ENCODE measurements around the gene PRR19.

PRR19 gene

GRCh38 chr19:42350417-42350816, 48.5 kb downstream of the PRR19 start:
- no peak for DNase-seq (ENCODE audit: low read depth)

- DNase-seq (ENCODE audit: low read depth): no peak
Observed at GRCh38 chr19:42351079-42351735, 49.3 kb downstream of the PRR19 start.

GRCh38 chr19:42352301-42353259, 50.6 kb downstream of the PRR19 start:
- no peak for DNase-seq (ENCODE audit: low read depth)

- DNase-seq (ENCODE audit: low read depth): no peak
Observed at GRCh38 chr19:42353341-42354015, 51.5 kb downstream of the PRR19 start.

GRCh38 chr19:42355896-42356295, 54.0 kb downstream of the PRR19 start:
- DNase-seq (ENCODE audit: low read depth): no peak

GRCh38 chr19:42356686-42357085, 54.8 kb downstream of the PRR19 start:
- DNase-seq (ENCODE audit: low read depth): no peak

GRCh38 chr19:42357290-42357689, 55.4 kb downstream of the PRR19 start:
- DNase-seq (ENCODE audit: low read depth): no peak
